Measurements from ENCODE around the gene DHRS12.
A peak's percentile ranks its signal among the peaks of the same experiment; 100 is the strongest.

Gene DHRS12

DNA sequence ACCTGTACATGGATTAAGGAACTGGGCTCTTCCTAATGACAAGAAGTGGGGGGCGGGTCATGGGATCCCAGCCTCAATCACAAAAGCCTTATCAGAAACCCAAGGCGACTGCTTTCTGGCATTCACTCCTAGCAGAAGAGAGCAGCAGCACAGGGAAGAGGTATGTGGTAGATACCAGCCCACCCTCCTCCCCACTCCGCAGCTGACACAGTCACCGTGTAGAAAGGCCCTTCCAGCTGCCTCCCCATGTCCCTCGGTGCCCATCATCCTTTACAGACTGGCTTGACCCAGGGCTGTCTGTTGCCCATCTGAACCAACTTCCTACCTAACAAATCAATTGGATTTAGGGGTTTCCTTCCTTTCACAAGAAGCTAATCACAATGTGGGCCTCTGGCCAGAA, 3.1 kb upstream of the DHRS12 start:
- Histone ChIP-seq H3K4ac (ENCODE audit: low read depth in 1 of 2, low read length in 2 of 2) (no peak overlapping the region), H3K27me3 (ENCODE audit: control insufficient read depth in 1 of 2, insufficient read depth in 1 of 2, low read length in 2 of 2) (no peaks in the 10 kb centered on the region), H3K79me1 (replicated peaks; ENCODE audit: low read length, poor library complexity, severe bottlenecking) (peaks cover 5% of the 10 kb centered on the region), H4K8ac (ENCODE audit: low read length) (no peak overlapping the region), H4K91ac (ENCODE audit: low read length) (no peak overlapping the region), H2AFZ (ENCODE audit: low read depth, low read length) (no peak overlapping the region), H3K9ac (ENCODE audit: low read length) (no peak overlapping the region), H2BK12ac (ENCODE audit: low read length in 2 of 2) (no peak overlapping the region), H3K4me1 (ENCODE audit: control insufficient read depth, insufficient read depth, low read depth, low read length) (peaks cover 18% of the 10 kb centered on the region), H3K4me2 (ENCODE audit: low read length, poor library complexity, severe bottlenecking) (no peak overlapping the region), H3K4me3 (ENCODE audit: insufficient read depth in 1 of 2, low read depth in 1 of 2, low read length in 2 of 2) (no peak overlapping the region), H3K9me3 (ENCODE audit: control insufficient read depth, low read length) (no peaks in the 10 kb centered on the region), H3K23ac (ENCODE audit: low read length in 2 of 2) (no peak overlapping the region), H2BK15ac (ENCODE audit: low read depth, poor library complexity, severe bottlenecking) (no peak overlapping the region), H3K27ac (ENCODE audit: low read length, poor library complexity, severe bottlenecking) (no peak overlapping the region), H2BK5ac (ENCODE audit: low read depth, low read length, poor library complexity, severe bottlenecking) (no peak overlapping the region), H2BK120ac (ENCODE audit: low read depth, low read length) (no peak overlapping the region), H3K36me3 (ENCODE audit: control insufficient read depth in 1 of 2, insufficient read depth in 2 of 2, low read depth in 1 of 2, low read length in 2 of 2) (no peaks in the 10 kb centered on the region), H3K14ac (ENCODE audit: low read length in 2 of 2) (no peak overlapping the region), H2AK5ac (ENCODE audit: low read length, severe bottlenecking) (no peak overlapping the region), H3K18ac (ENCODE audit: low read depth in 1 of 2, low read length in 2 of 2) (no peak overlapping the region)
- DNase-seq, result no peak
- WGBS, result 77% methylated on average over 5 of the region's 5 CpGs

DNA sequence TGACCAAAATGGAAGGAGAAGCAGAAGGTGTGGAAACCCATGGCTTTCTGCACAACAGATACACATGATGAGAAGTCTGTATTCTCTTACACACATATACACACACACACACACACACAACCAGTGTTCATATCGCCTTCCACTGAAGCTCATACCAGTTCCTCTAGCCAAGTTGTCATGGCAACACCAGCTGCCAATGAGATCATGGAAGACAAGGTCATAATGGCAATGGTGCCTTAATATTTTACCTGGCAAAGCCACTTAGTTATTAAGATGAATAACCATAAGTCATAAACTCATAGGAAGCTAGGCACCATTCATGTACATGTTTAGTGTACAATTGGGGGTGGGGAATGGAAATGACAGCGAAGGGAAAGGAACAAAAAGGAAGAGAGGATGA, 2.6 kb upstream of the DHRS12 start:
- Histone ChIP-seq H3K4me2 (ENCODE audit: low read length, poor library complexity, severe bottlenecking) (no peak overlapping the region), H3K18ac (ENCODE audit: low read depth in 1 of 2, low read length in 2 of 2) (no peak overlapping the region), H3K79me1 (replicated peaks; ENCODE audit: low read length, poor library complexity, severe bottlenecking) (peaks cover 8% of the 10 kb centered on the region), H3K14ac (ENCODE audit: low read length in 2 of 2) (no peak overlapping the region), H3K9ac (ENCODE audit: low read length) (no peak overlapping the region), H2AK5ac (ENCODE audit: low read length, severe bottlenecking) (no peak overlapping the region), H2BK15ac (ENCODE audit: low read depth, poor library complexity, severe bottlenecking) (no peak overlapping the region), H3K4ac (ENCODE audit: low read depth in 1 of 2, low read length in 2 of 2) (no peak overlapping the region), H2BK12ac (ENCODE audit: low read length in 2 of 2) (no peak overlapping the region), H3K27ac (ENCODE audit: low read length, poor library complexity, severe bottlenecking) (no peak overlapping the region), H3K27me3 (ENCODE audit: control insufficient read depth in 1 of 2, insufficient read depth in 1 of 2, low read length in 2 of 2) (no peaks in the 10 kb centered on the region), H4K91ac (ENCODE audit: low read length) (no peak overlapping the region), H3K9me3 (ENCODE audit: control insufficient read depth, low read length) (no peaks in the 10 kb centered on the region), H3K36me3 (ENCODE audit: control insufficient read depth in 1 of 2, insufficient read depth in 2 of 2, low read depth in 1 of 2, low read length in 2 of 2) (no peaks in the 10 kb centered on the region), H3K23ac (ENCODE audit: low read length in 2 of 2) (no peak overlapping the region), H3K4me1 (ENCODE audit: control insufficient read depth, insufficient read depth, low read depth, low read length) (peaks cover 18% of the 10 kb centered on the region), H3K4me3 (ENCODE audit: insufficient read depth in 1 of 2, low read depth in 1 of 2, low read length in 2 of 2) (no peak overlapping the region), H4K8ac (ENCODE audit: low read length) (no peak overlapping the region), H2AFZ (ENCODE audit: low read depth, low read length) (no peak overlapping the region), H2BK5ac (ENCODE audit: low read depth, low read length, poor library complexity, severe bottlenecking) (no peak overlapping the region), H2BK120ac (ENCODE audit: low read depth, low read length) (no peak overlapping the region)
- peak; percentile 50 for DNase-seq
- 93% methylated on average over 2 of the region's 2 CpGs for WGBS

DNA sequence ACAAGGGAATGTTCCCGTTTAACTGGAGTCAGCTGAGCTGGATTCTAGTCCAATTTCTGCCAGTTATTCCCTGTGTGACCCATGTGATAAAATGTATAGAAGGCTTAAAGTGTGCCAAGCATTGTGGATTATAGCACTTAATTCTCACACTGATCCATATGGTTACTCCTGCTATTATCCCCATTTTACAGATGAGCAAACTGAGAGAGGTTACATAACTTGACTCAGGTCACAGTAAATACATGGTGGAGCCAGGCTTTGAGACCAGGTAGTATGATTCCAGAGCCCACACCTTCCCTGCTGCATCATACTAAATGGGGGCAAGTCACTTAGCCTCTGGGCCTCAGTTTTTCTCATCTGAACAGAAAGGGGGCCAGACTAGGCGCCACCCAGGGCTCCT, 2.0 kb upstream of the DHRS12 start:
- WGBS, result 100% methylated on average over 1 of the region's 2 CpGs
- H4K8ac ChIP-seq (ENCODE audit: low read length), result no peak overlapping the region
- DNase-seq, result no peak

DNA sequence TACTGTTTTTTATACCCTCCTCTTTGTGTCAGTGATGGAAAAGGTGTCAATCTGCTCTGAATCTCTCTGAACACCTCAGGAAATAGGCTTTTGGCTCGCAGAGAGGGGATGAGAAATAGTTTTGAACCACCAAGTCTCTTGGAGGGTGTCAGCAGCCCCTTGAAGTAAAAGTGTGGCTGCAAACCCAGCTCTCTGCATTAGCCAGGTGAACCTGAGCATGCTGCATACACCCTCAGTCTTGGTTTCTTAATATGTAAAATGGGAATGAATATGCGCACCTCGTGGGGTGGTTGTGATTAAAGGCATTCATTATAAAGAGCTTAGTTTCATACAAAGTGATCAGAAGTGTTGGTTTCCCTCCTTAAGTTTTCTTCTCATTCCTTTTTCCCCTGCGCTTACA, 1.4 kb upstream of the DHRS12 start:
- 99% methylated on average over 2 of the region's 4 CpGs for WGBS
- H2BK15ac ChIP-seq (ENCODE audit: low read depth, poor library complexity, severe bottlenecking), result no peak overlapping the region
- no peaks in the 10 kb centered on the region for H3K36me3 ChIP-seq (ENCODE audit: control insufficient read depth in 1 of 2, insufficient read depth in 2 of 2, low read depth in 1 of 2, low read length in 2 of 2)

More for the DNA sequence above, 2.0 kb upstream of the DHRS12 start:
- H3K4me2 ChIP-seq (ENCODE audit: low read length, poor library complexity, severe bottlenecking), result no peak overlapping the region
- no peaks in the 10 kb centered on the region for H3K36me3 ChIP-seq (ENCODE audit: control insufficient read depth in 1 of 2, insufficient read depth in 2 of 2, low read depth in 1 of 2, low read length in 2 of 2)
- H3K4ac ChIP-seq (ENCODE audit: low read depth in 1 of 2, low read length in 2 of 2), result no peak overlapping the region
- H3K4me3 ChIP-seq (ENCODE audit: insufficient read depth in 1 of 2, low read depth in 1 of 2, low read length in 2 of 2), result no peak overlapping the region
- no peak overlapping the region for H3K9ac ChIP-seq (ENCODE audit: low read length)
- no peak overlapping the region for H2BK120ac ChIP-seq (ENCODE audit: low read depth, low read length)
- peaks cover 9% of the 10 kb centered on the region for H3K79me1 ChIP-seq (replicated peaks; ENCODE audit: low read length, poor library complexity, severe bottlenecking)
- H2BK15ac ChIP-seq (ENCODE audit: low read depth, poor library complexity, severe bottlenecking), result no peak overlapping the region
- no peak overlapping the region for H3K23ac ChIP-seq (ENCODE audit: low read length in 2 of 2)
- no peak overlapping the region for H2BK5ac ChIP-seq (ENCODE audit: low read depth, low read length, poor library complexity, severe bottlenecking)
- H3K18ac ChIP-seq (ENCODE audit: low read depth in 1 of 2, low read length in 2 of 2), result no peak overlapping the region
- H3K4me1 ChIP-seq (ENCODE audit: control insufficient read depth, insufficient read depth, low read depth, low read length), result peaks cover 16% of the 10 kb centered on the region
- H3K9me3 ChIP-seq (ENCODE audit: control insufficient read depth, low read length), result no peaks in the 10 kb centered on the region
- no peak overlapping the region for H2AK5ac ChIP-seq (ENCODE audit: low read length, severe bottlenecking)
- H3K14ac ChIP-seq (ENCODE audit: low read length in 2 of 2), result no peak overlapping the region
- H2AFZ ChIP-seq (ENCODE audit: low read depth, low read length), result no peak overlapping the region
- no peak overlapping the region for H3K27ac ChIP-seq (ENCODE audit: low read length, poor library complexity, severe bottlenecking)
- no peaks in the 10 kb centered on the region for H3K27me3 ChIP-seq (ENCODE audit: control insufficient read depth in 1 of 2, insufficient read depth in 1 of 2, low read length in 2 of 2)
- no peak overlapping the region for H2BK12ac ChIP-seq (ENCODE audit: low read length in 2 of 2)
- H4K91ac ChIP-seq (ENCODE audit: low read length), result no peak overlapping the region

More for the DNA sequence above, 1.4 kb upstream of the DHRS12 start:
- H2BK12ac ChIP-seq (ENCODE audit: low read length in 2 of 2), result no peak overlapping the region
- H2BK5ac ChIP-seq (ENCODE audit: low read depth, low read length, poor library complexity, severe bottlenecking), result no peak overlapping the region
- no peak overlapping the region for H2AK5ac ChIP-seq (ENCODE audit: low read length, severe bottlenecking)
- no peak overlapping the region for H3K14ac ChIP-seq (ENCODE audit: low read length in 2 of 2)
- H3K18ac ChIP-seq (ENCODE audit: low read depth in 1 of 2, low read length in 2 of 2), result no peak overlapping the region
- H3K4me1 ChIP-seq (ENCODE audit: control insufficient read depth, insufficient read depth, low read depth, low read length), result peaks cover 16% of the 10 kb centered on the region
- DNase-seq, result no peak
- no peak overlapping the region for H4K91ac ChIP-seq (ENCODE audit: low read length)
- H4K8ac ChIP-seq (ENCODE audit: low read length), result no peak overlapping the region
- no peaks in the 10 kb centered on the region for H3K27me3 ChIP-seq (ENCODE audit: control insufficient read depth in 1 of 2, insufficient read depth in 1 of 2, low read length in 2 of 2)
- no peaks in the 10 kb centered on the region for H3K9me3 ChIP-seq (ENCODE audit: control insufficient read depth, low read length)
- peaks cover 9% of the 10 kb centered on the region for H3K79me1 ChIP-seq (replicated peaks; ENCODE audit: low read length, poor library complexity, severe bottlenecking)
- H3K27ac ChIP-seq (ENCODE audit: low read length, poor library complexity, severe bottlenecking), result no peak overlapping the region
- no peak overlapping the region for H3K4me2 ChIP-seq (ENCODE audit: low read length, poor library complexity, severe bottlenecking)
- no peak overlapping the region for H3K4me3 ChIP-seq (ENCODE audit: insufficient read depth in 1 of 2, low read depth in 1 of 2, low read length in 2 of 2)
- H3K9ac ChIP-seq (ENCODE audit: low read length), result no peak overlapping the region
- H2AFZ ChIP-seq (ENCODE audit: low read depth, low read length), result no peak overlapping the region
- H3K23ac ChIP-seq (ENCODE audit: low read length in 2 of 2), result no peak overlapping the region
- no peak overlapping the region for H3K4ac ChIP-seq (ENCODE audit: low read depth in 1 of 2, low read length in 2 of 2)
- H2BK120ac ChIP-seq (ENCODE audit: low read depth, low read length), result no peak overlapping the region

All from mesenchymal stem cell (in vitro differentiated cells and primary cell).